Stimulated activated naive B cell treated with anti-CD40 and anti-IgM and Interleukin-4, amounts not matched to agents 10 μg/mL and 1 μg/mL and 100 μg/mL, for 72 hours (primary cell): ENCODE data around the gene SCAMP4.

Source experiments
- ATAC-seq, 2 donors: fragments of 150-1000 bp; cut with Tn5 transposase; replicated peaks; 2 replicates each; pipeline ENCODE4 v1.10.0; 2021; ENCODE audit warnings: moderate library complexity in 1 of 2
- DNase-seq: peaks from one replicate; pipeline ENCODE4 v3.0.0; 2021
- H3K27ac Mint-ChIP-seq: one replicate; pipeline ENCODE4 v1.8.0; 2022; ENCODE audit warnings: mild to moderate bottlenecking, mixed read lengths
- H3K27me3 Mint-ChIP-seq, 2 donors: one replicate each; pipeline ENCODE4 v1.8.0; 2022; ENCODE audit warnings: mixed read lengths in 2 of 2
- H3K36me3 Mint-ChIP-seq, 2 donors: one replicate each; pipeline ENCODE4 v1.8.0; 2022; ENCODE audit warnings: mixed read lengths in 2 of 2, mild to moderate bottlenecking in 1 of 2
- H3K4me1 Mint-ChIP-seq, 2 donors: one replicate each; pipeline ENCODE4 v1.8.0; 2022; ENCODE audit warnings: mixed read lengths in 2 of 2, mild to moderate bottlenecking in 1 of 2
- H3K4me3 Mint-ChIP-seq, 2 donors: one replicate each; pipeline ENCODE4 v1.8.0; 2022; ENCODE audit warnings: mild to moderate bottlenecking in 2 of 2, mixed read lengths in 2 of 2, moderate library complexity in 1 of 2
- H3K9me3 Mint-ChIP-seq, 2 donors: one replicate each; pipeline ENCODE4 v1.8.0; 2022; ENCODE audit warnings: mixed read lengths in 2 of 2, mild to moderate bottlenecking in 1 of 2

SCAMP4 gene

DNA sequence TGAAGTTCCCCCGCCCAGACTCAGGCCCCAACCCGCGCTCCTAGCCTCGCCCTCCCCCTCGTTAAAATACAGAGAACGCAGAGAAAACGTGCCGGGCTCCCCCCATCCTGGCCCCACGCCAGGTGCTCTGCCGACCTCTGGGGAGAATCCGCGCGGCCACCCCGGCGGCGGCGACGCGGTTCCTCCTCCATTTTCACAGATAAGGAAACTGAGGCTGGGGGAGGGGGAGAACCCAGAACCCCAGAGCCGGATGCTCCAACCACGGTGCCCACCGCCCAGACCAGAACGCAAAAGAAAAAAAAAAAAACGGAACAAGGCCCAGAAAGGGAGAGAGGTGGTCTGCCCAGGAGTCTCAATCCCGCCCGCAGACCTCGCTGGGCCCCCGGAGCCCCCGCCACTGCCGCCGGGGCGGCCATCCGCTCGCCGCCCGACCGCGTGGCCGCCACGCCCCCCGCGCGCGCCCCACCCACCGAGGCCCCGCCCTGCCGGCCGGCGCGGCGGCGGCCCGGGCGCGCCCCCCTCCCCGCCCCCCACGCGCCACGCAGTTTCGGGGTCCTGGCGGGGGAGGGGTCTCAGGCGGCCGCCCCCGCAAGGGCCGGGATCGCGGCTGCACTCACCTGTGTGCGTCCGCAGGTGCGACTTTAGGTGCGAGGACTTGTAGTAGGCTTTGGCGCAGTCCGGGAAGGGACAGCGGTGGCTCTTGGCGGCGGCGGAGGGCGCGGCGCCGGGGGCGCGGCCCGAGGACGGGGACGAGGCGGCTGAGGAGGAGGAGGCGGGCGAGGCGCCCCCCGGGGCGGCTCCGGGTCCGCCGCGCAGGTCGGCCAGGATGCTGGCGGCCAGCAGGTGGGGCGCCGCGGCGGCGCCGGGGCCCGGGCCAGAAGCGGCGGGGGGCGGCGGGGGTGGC is 42.5 kb upstream of the SCAMP4 start:
- H3K27ac Mint-ChIP-seq: peak overlapping the region; percentile 98
- no peaks in the 10 kb centered on the region for H3K27me3 Mint-ChIP-seq
- peak; percentile 1 to 3 for ATAC-seq

GRCh38 chr19:1863328-1863637 is 41.9 kb upstream of the SCAMP4 start, which contains the start of gene KLF16:
Gene KLF16 (minus strand): TSS chr19:1863579. CDS start chr19:1863497, 82 bp downstream.
- peaks cover 8 to 11% of the 10 kb centered on the region in 2 donors for H3K36me3 Mint-ChIP-seq
- peak within 1 kb of the TSS; percentile 97 to 99 for H3K4me3 Mint-ChIP-seq
- H3K4me1 Mint-ChIP-seq: peaks cover 33 to 61% of the 10 kb centered on the region in 2 donors
- H3K9me3 Mint-ChIP-seq: no peaks in the 10 kb centered on the region
- ATAC-seq (peak; percentile 3 to 5), DNase-seq (no peak)
- H3K27ac Mint-ChIP-seq: peak within 1 kb of the TSS; percentile 98
- no peaks in the 10 kb centered on the region for H3K27me3 Mint-ChIP-seq

More for the DNA sequence above, 42.5 kb upstream of the SCAMP4 start:
- peaks cover 8 to 9% of the 10 kb centered on the region in 2 donors for H3K36me3 Mint-ChIP-seq
- peak overlapping the region; percentile 97 to 99 for H3K4me3 Mint-ChIP-seq
- DNase-seq: no peak
- H3K4me1 Mint-ChIP-seq: peaks cover 33 to 67% of the 10 kb centered on the region in 2 donors
- H3K9me3 Mint-ChIP-seq: no peaks in the 10 kb centered on the region

DNA sequence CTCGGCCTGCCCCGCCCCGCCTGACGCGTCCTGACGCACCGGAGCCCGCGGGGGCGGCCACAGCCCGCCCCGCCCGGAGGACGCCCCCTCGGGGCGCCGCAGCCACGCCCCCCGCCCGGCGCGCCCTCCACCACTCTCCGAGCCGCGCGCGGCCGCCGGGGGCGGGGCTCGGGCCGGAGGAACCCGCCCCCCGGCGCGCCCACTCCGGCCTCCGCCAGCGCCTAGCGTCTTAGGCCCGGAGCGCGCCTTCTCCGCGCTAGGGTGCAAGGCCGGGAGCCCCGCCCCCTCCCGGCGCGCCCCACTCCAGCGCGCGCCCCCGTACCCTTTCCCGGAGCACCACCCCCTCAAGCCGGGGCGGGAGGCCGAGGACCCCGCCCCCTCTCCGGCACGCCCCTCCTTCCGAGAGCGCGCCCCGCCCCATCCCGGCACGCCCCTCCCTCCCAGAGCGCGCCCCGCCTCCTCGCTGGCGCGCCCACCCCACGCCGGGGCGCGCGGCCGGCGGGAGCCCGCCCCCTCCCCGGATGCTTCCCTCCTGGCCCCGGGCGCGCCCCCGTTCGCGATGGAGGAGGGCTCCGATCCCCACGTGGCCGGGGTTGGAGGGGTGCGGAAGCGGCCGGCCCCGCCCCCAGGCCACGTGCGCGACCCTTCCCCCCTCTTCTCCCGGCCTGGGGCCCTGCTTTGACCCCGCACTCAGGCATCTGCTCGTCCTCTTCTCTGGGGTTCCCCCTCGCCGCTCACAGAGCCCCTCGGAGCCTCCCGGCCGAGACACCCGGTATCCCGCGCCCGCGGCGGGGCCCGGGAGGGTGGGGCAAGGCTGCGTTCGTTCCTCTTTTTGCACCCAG is 41.3 kb upstream of the SCAMP4 start:
- no peaks in the 10 kb centered on the region for H3K27me3 Mint-ChIP-seq
- DNase-seq (peak; percentile 90), ATAC-seq (peak; percentile 69 to 73)
- peak overlapping the region; percentile 97 for H3K27ac Mint-ChIP-seq
- peak overlapping the region; percentile 84 to 93 for H3K4me3 Mint-ChIP-seq
- H3K9me3 Mint-ChIP-seq: no peaks in the 10 kb centered on the region
- H3K36me3 Mint-ChIP-seq: peaks cover 10 to 11% of the 10 kb centered on the region in 2 donors
- H3K4me1 Mint-ChIP-seq: peaks cover 28 to 55% of the 10 kb centered on the region in 2 donors

DNA sequence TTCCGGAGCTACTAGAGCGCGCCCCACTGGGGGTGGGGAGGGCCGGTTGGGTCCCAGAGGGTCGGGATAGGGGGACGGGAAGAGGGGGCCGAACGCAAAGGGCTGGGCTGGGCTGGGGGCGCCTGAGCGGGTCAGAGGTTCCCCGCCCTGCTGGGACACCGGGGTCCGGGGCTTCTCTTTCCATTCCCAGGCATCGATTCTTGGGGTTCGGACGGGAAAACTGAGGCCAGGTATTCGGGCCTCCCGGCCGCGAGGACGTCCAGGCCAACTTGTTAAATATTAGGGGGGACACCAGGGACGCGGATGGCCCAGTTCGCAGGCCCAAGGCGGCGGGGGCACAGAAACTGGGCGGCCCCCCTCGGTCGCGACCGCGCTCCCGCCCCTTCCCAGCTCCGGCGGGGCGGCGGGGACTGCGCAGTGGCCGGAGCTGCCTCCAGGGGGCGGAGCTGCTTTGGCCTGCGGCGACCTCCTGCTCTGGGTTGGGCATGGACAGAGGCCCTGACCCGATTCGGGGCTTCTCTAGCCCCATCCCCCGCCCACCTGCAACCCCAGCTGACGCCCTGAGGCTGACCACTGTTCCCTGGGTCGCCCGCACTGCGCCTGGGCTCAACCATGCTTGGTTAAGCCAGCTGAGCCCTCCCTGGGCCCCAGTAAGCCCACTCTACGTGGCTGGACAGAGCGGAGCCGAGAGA is 40.6 kb upstream of the SCAMP4 start:
- peak overlapping the region; percentile 97 for H3K27ac Mint-ChIP-seq
- peak; percentile 54 to 55 for ATAC-seq
- H3K4me1 Mint-ChIP-seq: peaks cover 21 to 48% of the 10 kb centered on the region in 2 donors
- H3K36me3 Mint-ChIP-seq: peaks cover 11% of the 10 kb centered on the region in 2 donors
- H3K4me3 Mint-ChIP-seq: peak overlapping the region; percentile 84 to 93
- H3K9me3 Mint-ChIP-seq: no peaks in the 10 kb centered on the region
- no peaks in the 10 kb centered on the region for H3K27me3 Mint-ChIP-seq
- peak; percentile 75 for DNase-seq

DNA sequence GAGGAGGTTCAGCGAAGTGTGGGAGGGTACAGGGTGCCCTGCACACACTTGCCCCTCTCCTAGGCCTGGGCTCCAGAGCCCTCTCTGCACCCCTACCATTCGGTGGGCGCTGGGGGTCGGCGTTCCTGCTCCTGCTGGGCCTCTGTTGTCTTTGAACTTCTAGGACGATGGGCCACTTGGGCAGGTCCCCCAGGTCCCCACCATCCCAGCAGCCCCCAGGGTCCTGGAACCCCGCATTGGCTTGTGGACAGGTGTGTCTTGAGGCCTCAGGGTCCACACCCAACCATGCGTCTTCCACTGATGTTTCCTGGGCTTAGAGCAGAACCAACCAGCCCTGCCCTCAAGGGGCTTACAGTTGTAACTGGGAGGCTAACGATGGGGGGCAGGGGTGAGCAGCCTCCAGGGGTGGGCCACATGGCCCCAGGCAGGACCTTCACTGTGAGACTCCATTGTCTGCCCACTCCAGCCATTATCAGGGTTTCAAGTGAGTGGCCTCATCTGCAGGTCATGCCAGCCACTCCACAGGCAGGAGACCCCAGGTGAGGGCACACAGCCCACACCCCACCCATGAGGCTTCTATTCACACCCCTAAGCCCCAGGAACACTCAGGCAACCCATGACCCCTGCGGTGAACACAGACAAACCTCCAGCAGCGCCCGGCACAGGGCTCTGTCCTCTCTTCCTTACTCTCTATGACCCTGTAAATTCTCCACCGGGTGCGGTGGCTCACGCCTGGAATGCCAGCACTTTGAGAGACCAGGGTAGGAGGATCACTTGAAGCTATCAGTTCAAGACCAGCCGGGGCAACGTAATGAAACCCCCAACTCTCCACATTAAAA is 39.8 kb upstream of the SCAMP4 start:
- no peak for ATAC-seq
- Mint-ChIP-seq H3K4me3 (peak overlapping the region; percentile 84 to 93), H3K36me3 (peaks cover 13 to 14% of the 10 kb centered on the region in 2 donors), H3K9me3 (no peaks in the 10 kb centered on the region), H3K27ac (peak overlapping the region; percentile 97), H3K27me3 (no peaks in the 10 kb centered on the region), H3K4me1 (peaks cover 21 to 45% of the 10 kb centered on the region in 2 donors)
- no peak for DNase-seq

DNA sequence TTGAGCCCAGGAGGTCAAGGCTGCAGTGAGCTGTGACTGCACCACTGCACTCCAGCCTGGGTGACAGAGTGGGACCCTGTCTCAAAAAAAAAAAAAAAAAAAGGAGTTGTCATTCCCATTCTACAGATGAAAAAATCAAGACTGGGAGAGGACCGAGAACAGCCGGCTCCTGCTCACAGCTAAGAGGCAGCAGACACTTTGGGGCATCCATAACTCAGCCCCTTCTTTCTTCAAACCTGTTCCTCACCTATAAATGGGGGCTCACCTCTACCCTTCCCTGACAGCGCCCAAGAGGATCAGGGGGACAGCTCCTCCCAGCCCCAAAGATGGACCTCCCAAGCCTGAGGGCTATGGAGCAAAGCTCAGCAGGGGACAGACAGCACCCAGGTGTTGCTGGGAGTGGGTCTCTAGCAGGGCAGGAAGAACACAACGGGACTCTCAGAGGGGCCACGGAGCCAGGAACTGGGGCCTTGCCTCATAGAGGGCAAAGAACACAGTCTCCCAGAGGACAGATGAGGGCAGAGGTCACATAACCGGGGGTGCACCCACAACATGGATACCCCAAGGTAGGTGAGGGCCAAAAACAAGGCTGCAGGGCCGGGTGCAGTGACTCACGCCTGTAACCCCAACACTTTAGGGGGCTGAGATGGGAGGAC is 38.4 kb upstream of the SCAMP4 start:
- DNase-seq: no peak
- Mint-ChIP-seq H3K4me3 (no peak overlapping the region), H3K27me3 (no peaks in the 10 kb centered on the region), H3K36me3 (peaks cover 12 to 15% of the 10 kb centered on the region in 2 donors), H3K4me1 (peaks cover 14 to 35% of the 10 kb centered on the region in 2 donors), H3K27ac (peak overlapping the region; percentile 88), H3K9me3 (no peaks in the 10 kb centered on the region)
- ATAC-seq: no peak

GRCh38 chr19:1867349-1867724 is 37.9 kb upstream of the SCAMP4 start:
- Mint-ChIP-seq H3K4me3 (no peak overlapping the region), H3K36me3 (peaks cover 11 to 13% of the 10 kb centered on the region in 2 donors), H3K27ac (no peak overlapping the region), H3K9me3 (no peaks in the 10 kb centered on the region), H3K4me1 (peaks cover 12 to 31% of the 10 kb centered on the region in 2 donors), H3K27me3 (no peaks in the 10 kb centered on the region)
- no peak for DNase-seq
- ATAC-seq: no peak

- H3K4me3 Mint-ChIP-seq: no peak overlapping the region
- H3K27ac Mint-ChIP-seq: no peak overlapping the region
- ATAC-seq (no peak), DNase-seq (no peak)
- H3K36me3 Mint-ChIP-seq: peaks cover 18 to 21% of the 10 kb centered on the region in 2 donors
- H3K27me3 Mint-ChIP-seq: no peaks in the 10 kb centered on the region
- H3K9me3 Mint-ChIP-seq: no peaks in the 10 kb centered on the region
- H3K4me1 Mint-ChIP-seq: peaks cover 15 to 44% of the 10 kb centered on the region in 2 donors
These were observed 36.2 kb upstream of the SCAMP4 start for GRCh38 chr19:1868971-1869370.

GRCh38 chr19:1871140-1871597 is 34.0 kb upstream of the SCAMP4 start:
- no peak for ATAC-seq
- Mint-ChIP-seq H3K27ac (no peak overlapping the region), H3K4me1 (peaks cover 18 to 48% of the 10 kb centered on the region in 2 donors), H3K4me3 (no peak overlapping the region), H3K27me3 (no peaks in the 10 kb centered on the region), H3K36me3 (peaks cover 24 to 27% of the 10 kb centered on the region in 2 donors), H3K9me3 (no peaks in the 10 kb centered on the region)
- DNase-seq: no peak

DNA sequence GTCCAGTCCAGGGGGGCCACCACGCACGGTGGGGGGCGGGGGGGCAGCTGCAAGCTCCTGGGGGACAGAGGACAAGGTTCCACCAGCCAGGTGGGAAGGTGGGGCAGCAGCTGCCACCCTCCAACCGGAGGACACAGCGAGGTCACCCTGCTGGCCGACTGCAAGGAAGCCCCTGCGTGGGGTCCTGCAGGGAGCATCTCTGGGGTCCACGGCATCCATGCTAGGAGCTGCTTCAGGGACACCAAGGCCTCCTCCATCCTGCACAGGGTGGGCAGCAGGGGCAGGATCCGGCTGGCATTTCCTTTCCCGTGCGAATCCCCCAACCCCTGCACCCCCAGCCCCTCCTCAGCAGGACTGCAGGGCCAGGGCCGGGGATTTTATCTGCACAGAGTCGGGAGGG is 33.6 kb upstream of the SCAMP4 start:
- Mint-ChIP-seq H3K4me1 (peaks cover 18 to 53% of the 10 kb centered on the region in 2 donors), H3K9me3 (no peaks in the 10 kb centered on the region), H3K27me3 (no peaks in the 10 kb centered on the region), H3K27ac (no peak overlapping the region), H3K36me3 (peaks cover 24 to 27% of the 10 kb centered on the region in 2 donors), H3K4me3 (no peak overlapping the region)
- DNase-seq: no peak
- ATAC-seq: no peak

DNA sequence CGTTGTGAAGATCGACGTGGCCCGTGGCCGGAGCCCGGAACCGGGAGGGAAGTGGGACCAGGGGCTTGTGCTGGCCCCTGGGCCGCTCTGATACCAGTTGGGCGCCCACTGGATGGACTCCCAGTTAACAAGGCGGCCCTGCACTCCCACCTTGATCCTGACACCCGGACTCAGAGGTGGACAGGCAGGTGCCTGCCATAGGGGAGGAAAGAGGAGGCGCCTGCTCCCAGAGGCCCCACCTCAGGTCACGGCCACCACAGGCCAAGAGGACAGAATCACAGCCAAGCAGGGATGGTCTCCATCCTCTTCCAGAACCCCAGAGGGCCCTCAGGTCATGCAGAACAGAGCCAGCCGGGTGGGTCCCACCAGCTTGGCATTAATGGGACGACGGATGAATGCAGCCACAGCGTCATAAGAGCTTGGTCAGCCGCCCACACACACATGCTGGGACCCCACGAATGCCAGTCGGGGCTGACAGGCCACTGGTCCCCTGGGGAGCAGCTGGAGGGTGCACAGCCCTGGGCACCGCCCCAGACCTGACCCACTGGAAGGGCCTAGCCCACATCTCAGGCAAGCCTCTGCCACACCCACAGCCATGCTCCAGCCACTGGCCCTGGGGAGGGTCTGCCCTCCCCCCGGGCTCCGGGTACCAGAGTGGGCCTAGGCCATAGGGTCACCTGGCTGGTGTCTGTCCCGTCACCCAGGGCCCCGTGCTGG is 32.2 kb upstream of the SCAMP4 start:
- no peaks in the 10 kb centered on the region for H3K9me3 Mint-ChIP-seq
- no peak for DNase-seq
- H3K36me3 Mint-ChIP-seq: peaks cover 23 to 26% of the 10 kb centered on the region in 2 donors
- ATAC-seq: no peak
- no peaks in the 10 kb centered on the region for H3K27me3 Mint-ChIP-seq
- peak overlapping the region; percentile 47 for H3K27ac Mint-ChIP-seq
- H3K4me3 Mint-ChIP-seq: peak overlapping the region; percentile 29 to 37
- H3K4me1 Mint-ChIP-seq: peaks cover 14 to 44% of the 10 kb centered on the region in 2 donors
